Esophagus squamous epithelium (tissue), 4 donors: ENCODE measurements around the gene KLHL28.

Experiments
- POLR2A ChIP-seq, 4 donors: fragments of 450-650 bp; IDR thresholded peaks; one replicate each; pipeline ENCODE4 v1.6.1; 2017; ENCODE audit warnings: antibody characterized with exemption in 4 of 4, mild to moderate bottlenecking in 4 of 4, moderate library complexity in 3 of 4
- TF ChIP-seq, protein P1 (sequence below), 6 experiments: fragments of 450-650 bp in 4 of 6; fragments of 200-600 bp in 2 of 6; sonication (generic) in 2 of 6; IDR thresholded peaks; one replicate each; pipeline ENCODE4 v1.5.1; 2016 to 2019; ENCODE audit warnings: antibody characterized with exemption in 6 of 6, mild to moderate bottlenecking in 4 of 6, moderate library complexity in 4 of 6

DNA sequence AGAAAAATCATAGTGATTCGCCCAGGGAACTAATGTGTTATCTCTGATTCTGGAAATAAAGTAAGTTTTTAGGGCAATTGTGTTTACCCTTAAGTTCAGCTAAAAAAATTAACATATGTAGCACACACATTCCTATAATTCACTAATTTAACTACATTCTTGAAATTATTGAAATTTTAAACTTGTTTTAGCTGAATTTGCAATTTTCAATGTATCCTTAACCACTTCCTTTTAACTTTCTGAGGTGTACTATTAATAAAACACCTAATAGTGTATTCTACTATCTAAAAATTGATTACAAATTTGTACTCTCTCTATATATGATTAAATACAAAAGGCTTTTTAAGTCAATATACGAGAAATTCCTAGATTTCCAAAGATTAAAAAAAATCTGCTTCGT is 2.2 kb downstream of the KLHL28 start:
- TF ChIP-seq POLR2A (IDR thresholded peaks at IDR 0.05): no peak
- TF ChIP-seq, protein P1, sequence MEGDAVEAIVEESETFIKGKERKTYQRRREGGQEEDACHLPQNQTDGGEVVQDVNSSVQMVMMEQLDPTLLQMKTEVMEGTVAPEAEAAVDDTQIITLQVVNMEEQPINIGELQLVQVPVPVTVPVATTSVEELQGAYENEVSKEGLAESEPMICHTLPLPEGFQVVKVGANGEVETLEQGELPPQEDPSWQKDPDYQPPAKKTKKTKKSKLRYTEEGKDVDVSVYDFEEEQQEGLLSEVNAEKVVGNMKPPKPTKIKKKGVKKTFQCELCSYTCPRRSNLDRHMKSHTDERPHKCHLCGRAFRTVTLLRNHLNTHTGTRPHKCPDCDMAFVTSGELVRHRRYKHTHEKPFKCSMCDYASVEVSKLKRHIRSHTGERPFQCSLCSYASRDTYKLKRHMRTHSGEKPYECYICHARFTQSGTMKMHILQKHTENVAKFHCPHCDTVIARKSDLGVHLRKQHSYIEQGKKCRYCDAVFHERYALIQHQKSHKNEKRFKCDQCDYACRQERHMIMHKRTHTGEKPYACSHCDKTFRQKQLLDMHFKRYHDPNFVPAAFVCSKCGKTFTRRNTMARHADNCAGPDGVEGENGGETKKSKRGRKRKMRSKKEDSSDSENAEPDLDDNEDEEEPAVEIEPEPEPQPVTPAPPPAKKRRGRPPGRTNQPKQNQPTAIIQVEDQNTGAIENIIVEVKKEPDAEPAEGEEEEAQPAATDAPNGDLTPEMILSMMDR (IDR thresholded peaks at IDR 0.05): no peak
